Measurements from ENCODE around the gene RPS19.

Gene RPS19

GRCh38 chr19:41879670-41880328 lies 19.7 kb downstream of the RPS19 start:
- DNase-seq, result no peak

DNA sequence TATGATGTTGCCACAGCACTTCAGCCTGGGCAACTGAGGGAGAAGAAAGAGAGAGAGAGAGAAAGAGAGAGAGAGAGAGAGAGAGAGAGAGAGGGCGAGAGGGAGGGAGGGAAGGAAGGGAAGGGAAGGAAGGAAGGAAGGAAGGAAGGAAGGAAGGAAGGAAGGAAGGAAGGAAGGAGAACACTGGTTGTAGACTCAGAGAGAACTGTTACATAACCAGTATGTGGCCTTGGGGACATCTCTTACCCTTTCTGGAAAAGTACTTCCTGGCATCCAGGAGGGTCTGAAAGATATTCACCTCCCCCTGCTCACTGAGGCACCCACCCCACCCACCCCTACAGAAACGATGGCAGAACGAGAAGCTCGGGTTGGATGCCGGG lies 20.3 kb downstream of the RPS19 start:
- DNase-seq, result no peak

DNA sequence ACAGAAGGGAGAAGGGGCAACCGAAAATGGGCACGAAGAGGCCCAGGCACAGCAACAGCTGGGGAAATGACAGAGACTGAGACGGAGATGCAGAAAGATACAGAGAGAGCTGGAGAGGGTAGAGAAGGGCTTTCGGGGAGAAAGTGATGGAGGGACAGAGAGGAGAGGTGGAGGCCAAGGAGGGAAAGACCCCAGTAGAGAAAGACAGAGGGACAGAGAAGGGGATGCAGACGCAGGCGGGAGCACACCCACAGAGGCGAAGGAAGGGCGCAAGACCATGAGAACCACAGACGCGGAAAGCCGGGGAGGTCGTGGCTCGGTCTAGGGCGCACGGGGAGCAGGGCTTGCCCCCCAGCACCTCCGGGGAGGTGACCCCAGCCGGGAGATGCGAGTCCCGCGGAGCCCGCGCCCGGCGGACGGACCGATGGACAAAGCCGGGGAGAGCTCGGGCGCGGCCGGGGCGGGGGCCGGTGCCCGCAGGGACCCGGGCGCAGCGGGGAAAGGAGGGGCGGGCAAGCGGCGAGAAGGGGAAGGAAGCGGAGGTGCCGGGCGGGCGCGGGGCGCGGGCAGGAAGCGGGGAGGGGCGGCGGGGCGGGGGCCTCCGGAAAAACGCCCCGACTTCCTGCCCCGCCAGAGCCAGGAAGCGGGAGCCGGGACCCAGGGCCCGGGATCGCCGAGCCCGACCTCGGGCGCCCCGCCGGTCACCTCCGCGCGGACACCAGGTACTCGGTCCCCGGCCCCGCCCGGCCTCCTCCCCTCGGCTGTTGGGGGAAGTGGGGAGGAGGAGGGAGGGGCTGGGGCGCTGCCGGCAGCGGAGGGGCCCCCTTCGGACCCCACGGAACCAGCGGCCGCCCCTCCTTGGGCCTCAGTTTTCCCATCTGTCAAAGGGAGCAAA lies 22.8 kb downstream of the RPS19 start, which contains the start of gene ARHGEF1:
ARHGEF1 (plus strand) TSS at position 617 of the 895 bp plus-strand sequence. CDS start 4,899 bp downstream, outside the sequence.
- DNase-seq, result no peak

DNA sequence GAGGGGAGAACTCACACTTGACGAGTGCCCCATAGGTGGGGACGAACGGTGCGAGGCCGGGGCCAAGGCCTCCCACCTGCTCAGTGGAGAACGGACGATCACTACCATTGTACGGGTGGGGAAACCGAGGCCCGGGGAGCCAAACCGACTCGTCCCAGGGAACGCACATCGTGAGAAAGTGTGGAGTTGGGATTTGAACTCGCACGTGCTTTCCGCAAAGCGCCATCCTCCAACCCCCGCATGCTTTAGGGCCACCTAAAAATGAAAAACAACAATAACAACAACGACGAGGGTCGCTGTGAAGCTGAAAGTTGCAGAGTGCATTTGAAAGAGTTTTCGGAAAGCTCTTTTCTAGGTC lies 23.4 kb downstream of the RPS19 start:
- no peak for DNase-seq

DNA sequence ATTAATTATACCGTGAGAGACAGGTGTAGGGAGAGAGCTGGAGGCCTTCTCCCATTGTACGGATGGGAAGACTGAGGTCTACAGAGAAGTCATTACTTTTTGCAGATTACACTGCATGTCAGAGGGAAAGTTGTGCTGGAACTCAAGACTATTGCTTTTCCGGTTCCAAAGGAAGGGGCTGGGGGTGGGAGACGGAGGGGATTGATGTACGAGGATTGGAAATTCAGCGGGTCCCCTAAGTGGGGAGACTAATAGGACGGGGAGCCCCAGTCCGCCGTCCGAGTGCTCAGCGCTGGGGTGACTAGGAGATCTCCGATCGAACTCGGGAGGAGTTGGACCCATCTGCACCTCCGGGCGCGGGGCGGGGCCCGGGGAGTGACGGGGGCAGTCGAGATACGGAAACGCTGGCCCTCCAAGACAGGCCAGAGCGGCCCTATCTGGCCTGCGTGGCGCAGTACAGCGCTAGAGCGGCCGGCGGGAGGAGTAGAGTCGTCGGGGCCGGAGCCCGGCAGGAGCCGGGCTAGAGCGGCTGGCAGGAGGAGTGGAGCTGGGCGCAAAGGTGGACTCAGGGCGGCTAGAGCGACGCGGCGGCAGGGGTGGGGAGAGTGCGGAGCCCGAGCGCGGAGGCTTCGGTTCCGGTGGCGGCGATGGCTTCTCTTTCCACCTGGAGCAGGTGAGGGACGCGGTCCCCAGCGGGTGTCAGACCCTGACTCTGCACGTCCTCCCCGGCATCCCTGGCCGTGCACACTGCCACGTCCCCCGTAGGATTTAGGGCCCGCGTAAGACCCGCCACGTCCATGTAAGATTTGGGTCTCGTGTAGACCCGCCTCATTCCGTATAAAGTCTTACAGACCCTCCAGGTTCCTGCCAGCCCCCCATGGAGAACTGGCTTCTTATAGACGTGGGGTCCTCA lies 24.0 kb downstream of the RPS19 start:
- peak; percentile 98 for DNase-seq

GRCh38 chr19:41886761-41887710 lies 27.0 kb downstream of the RPS19 start:
- DNase-seq, result no peak

GRCh38 chr19:41887711-41888382 lies 27.8 kb downstream of the RPS19 start:
- DNase-seq, result peak; percentile 92

DNA sequence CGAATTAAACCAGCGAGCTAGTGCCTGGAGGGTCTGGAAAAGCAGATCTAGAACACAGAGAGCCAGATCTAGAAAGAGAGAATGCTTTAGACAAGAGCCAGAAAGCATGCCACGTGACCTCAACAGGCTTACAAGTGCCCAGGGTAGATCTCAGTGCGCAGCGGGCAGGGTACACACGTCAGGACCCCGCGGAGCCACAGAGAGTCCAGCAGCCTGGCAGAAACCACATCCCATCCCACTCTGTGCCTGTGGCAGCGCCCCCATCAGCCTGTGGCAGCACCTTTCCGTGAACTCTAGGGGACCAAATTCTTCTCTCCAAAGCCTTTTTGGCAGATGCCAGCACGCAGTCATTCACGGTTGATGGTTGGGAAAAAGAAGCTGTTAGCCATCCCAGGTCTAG lies 28.9 kb downstream of the RPS19 start:
- DNase-seq, result no peak

- no peak for DNase-seq
Observed at GRCh38 chr19:41889896-41890295, 29.8 kb downstream of the RPS19 start.

- DNase-seq, result no peak
Observed at GRCh38 chr19:41890936-41891335, 30.9 kb downstream of the RPS19 start.

DNA sequence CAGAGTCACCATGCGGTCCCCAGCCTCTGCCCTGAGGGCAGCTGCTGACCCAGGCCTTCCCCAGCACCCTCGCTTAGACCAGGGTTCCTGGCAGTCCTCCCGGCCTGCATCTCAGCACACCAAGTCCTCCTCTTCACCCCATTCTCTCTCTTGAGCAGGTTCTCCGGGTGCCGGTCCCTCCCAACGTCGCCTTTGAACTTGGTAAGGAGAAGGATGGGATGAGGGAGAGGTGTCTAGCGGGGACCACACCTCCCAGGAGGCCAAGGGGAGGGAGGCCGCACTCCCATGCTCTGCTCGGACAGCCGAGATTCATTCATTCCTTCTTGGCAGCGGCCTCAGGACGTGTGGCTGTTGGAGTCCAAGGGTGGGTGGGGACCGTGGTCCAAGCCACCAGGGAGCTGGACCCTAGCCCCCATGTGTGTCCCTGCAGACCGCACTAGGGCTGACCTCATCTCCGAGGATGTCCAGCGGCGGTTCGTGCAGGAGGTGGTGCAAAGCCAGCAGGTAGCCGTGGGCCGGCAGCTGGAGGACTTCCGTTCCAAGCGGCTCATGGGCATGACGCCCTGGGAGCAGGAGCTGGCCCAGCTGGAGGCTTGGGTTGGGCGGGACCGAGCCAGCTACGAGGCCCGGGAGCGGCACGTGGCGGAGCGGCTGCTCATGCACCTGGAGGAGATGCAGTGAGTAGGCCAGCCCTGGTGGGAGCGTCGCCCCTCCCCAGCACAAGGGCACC lies 32.3 kb downstream of the RPS19 start:
- DNase-seq, result no peak

DNA sequence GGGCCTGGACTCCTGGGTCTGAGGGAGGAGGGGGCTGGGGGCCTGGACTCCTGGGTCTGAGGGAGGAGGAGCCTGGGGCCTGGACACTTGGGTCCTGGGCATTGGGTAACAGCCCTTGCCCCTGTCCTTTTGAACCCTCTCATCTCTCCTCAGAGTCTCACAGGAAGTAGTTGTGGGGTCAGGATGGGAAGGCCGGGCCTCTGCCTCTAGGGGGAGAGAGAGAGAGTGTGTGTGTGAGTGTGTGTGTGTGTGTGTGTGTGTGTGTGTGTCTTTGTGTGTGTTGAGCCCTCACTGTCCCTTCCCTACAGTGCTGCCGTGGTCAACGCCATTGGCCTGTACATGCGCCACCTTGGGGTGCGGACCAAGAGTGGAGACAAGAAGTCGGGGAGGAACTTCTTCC lies 33.8 kb downstream of the RPS19 start:
- DNase-seq, result no peak

GRCh38 chr19:41894350-41894749 lies 34.3 kb downstream of the RPS19 start:
- DNase-seq, result no peak

DNA sequence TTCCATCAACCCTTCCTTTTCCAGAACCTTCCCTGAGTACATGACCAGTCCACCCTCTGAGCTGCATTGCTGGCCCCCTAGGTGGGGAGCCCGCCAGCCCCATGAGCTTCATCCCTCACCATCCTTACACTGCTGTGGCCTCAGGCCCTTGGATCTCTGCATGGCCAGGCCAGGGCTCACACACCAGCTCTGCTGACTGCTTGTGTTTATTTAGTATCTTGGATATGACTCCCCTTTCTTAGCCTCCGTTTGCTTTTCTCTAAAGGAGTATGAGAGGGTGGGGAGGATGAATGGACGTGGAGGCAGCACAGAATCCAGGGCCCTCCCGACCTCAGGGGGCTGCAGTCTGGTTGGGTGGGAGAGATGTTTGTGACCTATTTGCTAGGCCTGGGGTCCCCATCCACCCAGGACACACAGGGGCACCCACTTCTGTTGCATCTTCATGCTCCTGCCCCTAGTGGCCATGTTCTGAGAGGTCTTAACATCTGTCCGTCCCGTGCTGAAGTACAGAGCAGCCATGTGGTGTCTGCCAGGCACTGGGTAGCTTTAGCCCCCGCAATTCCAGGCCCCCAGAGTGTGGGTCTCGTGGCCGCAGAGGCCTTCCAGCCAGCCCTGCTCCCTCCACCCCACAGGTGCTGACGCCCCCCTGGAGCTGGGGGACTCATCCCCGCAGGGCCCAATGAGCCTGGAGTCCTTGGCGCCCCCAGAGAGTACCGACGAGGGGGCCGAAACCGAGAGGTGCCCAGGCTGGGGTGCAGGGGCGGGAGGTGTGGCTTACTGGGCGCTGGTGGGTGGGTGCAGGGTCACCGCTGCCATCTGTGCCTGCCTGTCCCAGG lies 35.9 kb downstream of the RPS19 start:
- DNase-seq, result no peak

DNA sequence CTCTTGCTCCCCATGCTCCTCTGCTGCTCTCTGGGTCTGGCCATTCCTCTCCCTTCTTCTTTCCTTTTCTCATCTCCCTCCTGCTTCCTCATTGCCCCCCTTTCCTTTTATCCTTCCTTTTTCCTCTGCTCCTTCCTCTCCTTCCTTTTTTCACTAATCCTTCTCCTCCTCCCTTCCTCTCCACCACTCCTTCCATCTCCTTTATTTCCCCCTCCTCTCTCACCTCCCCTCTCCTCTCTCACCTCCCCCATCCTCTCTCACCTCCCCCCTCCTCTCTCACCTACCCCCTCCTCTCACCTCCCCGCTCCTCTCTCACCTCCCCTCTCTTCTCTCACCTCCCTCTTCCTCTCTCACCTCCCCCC lies 36.5 kb downstream of the RPS19 start:
- DNase-seq, result no peak

- DNase-seq, result no peak
Observed at GRCh38 chr19:41897181-41897580, 37.1 kb downstream of the RPS19 start.

- no peak for DNase-seq
Observed at GRCh38 chr19:41897820-41898219, 37.8 kb downstream of the RPS19 start.

GRCh38 chr19:41898235-41898634 lies 38.2 kb downstream of the RPS19 start:
- no peak for DNase-seq

GRCh38 chr19:41901707-41902360 lies 41.8 kb downstream of the RPS19 start:
- no peak for DNase-seq

Data from NCI-H510A (cell line).